A549 (cell line): ENCODE data around the gene RASSF4. TPM values are rescaled to one million over a fixed set of nuclear protein-coding genes. Genes with fewer than 3 reads are reported as not detected.

Source experiments
- ATAC-seq, 2 experiments: fragments of 200-7000 bp in 1 of 2; fragments of >200 bp in 1 of 2; cut with Nextera tagmentation in 1 of 2; cut with Tn5 transposase in 1 of 2; 3 replicates each; pipeline versions ENCODE4 v1.8.0 to v1.9.1; 2018 to 2020; ENCODE audit warnings: mild to moderate bottlenecking in 1 of 2, moderate library complexity in 1 of 2
- CTCF ChIA-PET: fragments of 300-600 bp; sonication (Branson Sonifier 250); formaldehyde crosslinking; extraction: SDS; loops from one replicate; lab custom pipeline; 2021; ENCODE audit warnings: antibody characterized with exemption, inconsistent platforms; lab: Yijun Ruan, JAX
- POLR2A ChIA-PET: fragments of 350-600 bp; formaldehyde crosslinking; extraction: SDS; loops from one replicate; lab custom pipeline; 2021; ENCODE audit warnings: antibody characterized with exemption, inconsistent platforms; lab: Yijun Ruan, JAX
- DNase-seq, 2 experiments: peaks; one replicate each; pipeline versions ENCODE4 v3.0.0 to v3.0.0-alpha.2; 2011 to 2016; ENCODE audit warnings: low read depth in 1 of 2, low spot score in 1 of 2
- FAIRE-seq: peaks from 2 replicates; lab custom pipeline; 2011; peaks lifted over from hg19 to GRCh38; lab: Jason Lieb, UNC
- H3K27ac ChIP-seq, 2 experiments: fragments of >200 bp; sonication (Bioruptor Twin); formaldehyde crosslinking; 3 replicates each; pipeline ENCODE4 v1.5.1; 2016 to 2017
- H3K4me1 ChIP-seq: fragments of >200 bp; sonication (Bioruptor Twin); formaldehyde crosslinking; 3 replicates; pipeline ENCODE4 v1.6.1; 2016
- H3K4me2 ChIP-seq: fragments of >200 bp; sonication (Bioruptor Twin); formaldehyde crosslinking; 3 replicates; pipeline ENCODE4 v1.6.1; 2016
- H3K4me3 ChIP-seq: fragments of >200 bp; sonication (Bioruptor Twin); formaldehyde crosslinking; 3 replicates; pipeline ENCODE4 v1.5.1; 2016
- H3K9me3 ChIP-seq: fragments of >200 bp; sonication (Bioruptor Twin); formaldehyde crosslinking; 3 replicates; pipeline ENCODE4 v1.6.1; 2016
- CBX8 ChIP-seq: fragments of 200-600 bp; sonication (generic); IDR thresholded peaks from 2 replicates; pipeline ENCODE4 v1.6.1; 2016
- CHD4 ChIP-seq: fragments of 200-600 bp; sonication (generic); IDR thresholded peaks from 2 replicates; pipeline ENCODE4 v1.6.1; 2016; ENCODE audit warnings: antibody characterized with exemption, mild to moderate bottlenecking, borderline replicate concordance
- EP300 ChIP-seq, 2 experiments: fragments of >200 bp; sonication (Bioruptor Twin); formaldehyde crosslinking; IDR thresholded peaks; 2 replicates in 1 of 2; 3 replicates in 1 of 2; pipeline ENCODE4 v1.6.1; 2016 to 2017
- FOSB ChIP-seq: fragments of 250-450 bp; sonication (Bioruptor Pico); IDR thresholded peaks from 2 replicates; pipeline ENCODE4 v1.5.0; 2020; ENCODE audit warnings: mild to moderate bottlenecking, moderate library complexity
- FOXS1 ChIP-seq: fragments of 250-450 bp; sonication (Bioruptor Pico); IDR thresholded peaks from 2 replicates; pipeline ENCODE4 v1.5.0; 2020; ENCODE audit warnings: mild to moderate bottlenecking, moderate library complexity
- HDAC2 ChIP-seq: fragments of 200-600 bp; sonication (generic); IDR thresholded peaks from 2 replicates; pipeline ENCODE4 v1.6.1; 2016
- HOXA7 ChIP-seq: fragments of 250-450 bp; sonication (Bioruptor Pico); IDR thresholded peaks from 2 replicates; pipeline ENCODE4 v1.5.0; 2020; ENCODE audit warnings: mild to moderate bottlenecking, moderate library complexity
- HOXB5 ChIP-seq: fragments of 250-450 bp; sonication (Bioruptor Pico); IDR thresholded peaks from 2 replicates; pipeline ENCODE4 v1.5.0; 2020; ENCODE audit warnings: mild to moderate bottlenecking, moderate library complexity
- JUN ChIP-seq, 2 experiments: fragments of >200 bp; sonication (Bioruptor Twin); formaldehyde crosslinking; IDR thresholded peaks; 2 replicates in 1 of 2; 3 replicates in 1 of 2; pipeline ENCODE4 v1.6.1; 2016 to 2017
- KDM5A ChIP-seq: fragments of 200-600 bp; sonication (generic); IDR thresholded peaks from 2 replicates; pipeline ENCODE4 v1.6.1; 2016; ENCODE audit warnings: antibody characterized with exemption, mild to moderate bottlenecking
- MAZ ChIP-seq: fragments of 150-350 bp; IDR thresholded peaks from 2 replicates; pipeline ENCODE4 v1.6.1; 2014; ENCODE audit warnings: antibody characterized with exemption, low read depth, low read length, borderline replicate concordance
- NR3C1 ChIP-seq: fragments of >200 bp; sonication (Bioruptor Twin); formaldehyde crosslinking; IDR thresholded peaks from 3 replicates; pipeline ENCODE4 v1.6.1; 2017
- PHF8 ChIP-seq: fragments of 200-600 bp; sonication (generic); IDR thresholded peaks from 2 replicates; pipeline ENCODE4 v1.6.1; 2016; ENCODE audit warnings: low read depth, mild to moderate bottlenecking, antibody characterized with exemption, moderate library complexity, borderline replicate concordance
- RAD21 ChIP-seq, 2 experiments: fragments of >200 bp in 1 of 2; sonication (Bioruptor Twin) in 1 of 2; formaldehyde crosslinking in 1 of 2; IDR thresholded peaks in 1 of 2; conservative IDR thresholded peaks in 1 of 2; 2 replicates in 1 of 2; 3 replicates in 1 of 2; pipeline ENCODE4 v1.6.1; 2012 to 2018; ENCODE audit warnings: inconsistent platforms in 1 of 2
- RCOR1 ChIP-seq: fragments of 150-350 bp; IDR thresholded peaks from 2 replicates; pipeline ENCODE4 v1.6.1; 2014; ENCODE audit warnings: antibody characterized with exemption, low read length, low read depth
- RFX5 ChIP-seq: fragments of 450-650 bp; IDR thresholded peaks from 2 replicates; pipeline ENCODE4 v1.7.1; 2014; ENCODE audit warnings: antibody characterized with exemption, mild to moderate bottlenecking, moderate library complexity
- TFCP2L1 ChIP-seq: fragments of 250-450 bp; sonication (Bioruptor Pico); IDR thresholded peaks from 2 replicates; pipeline ENCODE4 v1.5.0; 2021; ENCODE audit warnings: mild to moderate bottlenecking
- WGBS: methylation state at CpG from one replicate; pipeline ENCODE4 v1.1.6; 2017; ENCODE audit errors: missing lambda C conversion rate; 5-methylcytosine and 5-hydroxymethylcytosine counted together
- polyA plus RNA-seq, 4 experiments: library from polyadenylated mRNA; depleted of rRNA in 3 of 4; stranded (reverse); fragments of >200 nt; fragmentation: RNase III in 1 of 4; extraction: RNeasy Plus Mini Kit Qiagen cat#74134 plus additional on column Dnase treatment in 1 of 4; gene quantifications; 2 replicates in 3 of 4; 3 replicates in 1 of 4; pipeline ENCODE4 v1.2.3, GENCODE V29; 2011 to 2017
- TF ChIP-seq, protein P1 (sequence below): fragments of 250-450 bp; sonication (Bioruptor Pico); IDR thresholded peaks from 2 replicates; pipeline ENCODE4 v1.5.0; 2021; ENCODE audit warnings: mild to moderate bottlenecking, moderate library complexity, borderline replicate concordance
- TF ChIP-seq, protein P2 (sequence below): IDR thresholded peaks from 2 replicates; pipeline ENCODE4 v1.6.1; 2012
- TF ChIP-seq, protein P3 (sequence below): fragments of 150-350 bp; IDR thresholded peaks from 2 replicates; pipeline ENCODE4 v1.6.1; 2014; ENCODE audit warnings: low read depth, mild to moderate bottlenecking, low read length
- TF ChIP-seq, protein P4 (sequence below): fragments of 450-650 bp; IDR thresholded peaks from 2 replicates; pipeline ENCODE4 v1.6.1; 2014; ENCODE audit warnings: antibody characterized with exemption
- TF ChIP-seq, protein P5 (sequence below): fragments of 200-600 bp; sonication (generic); IDR thresholded peaks from 2 replicates; pipeline ENCODE4 v1.6.1; 2016; ENCODE audit warnings: antibody characterized with exemption, mild to moderate bottlenecking, moderate library complexity
- TF ChIP-seq, protein P6 (sequence below): fragments of >200 bp; sonication (Bioruptor Twin); formaldehyde crosslinking; IDR thresholded peaks from 3 replicates; pipeline ENCODE4 v1.5.1; 2016

RASSF4 gene
- polyA plus RNA-seq, 2 of the 4 experiments (the other 2 are of a cell fraction): 1.9 to 2.2 TPM

DNA sequence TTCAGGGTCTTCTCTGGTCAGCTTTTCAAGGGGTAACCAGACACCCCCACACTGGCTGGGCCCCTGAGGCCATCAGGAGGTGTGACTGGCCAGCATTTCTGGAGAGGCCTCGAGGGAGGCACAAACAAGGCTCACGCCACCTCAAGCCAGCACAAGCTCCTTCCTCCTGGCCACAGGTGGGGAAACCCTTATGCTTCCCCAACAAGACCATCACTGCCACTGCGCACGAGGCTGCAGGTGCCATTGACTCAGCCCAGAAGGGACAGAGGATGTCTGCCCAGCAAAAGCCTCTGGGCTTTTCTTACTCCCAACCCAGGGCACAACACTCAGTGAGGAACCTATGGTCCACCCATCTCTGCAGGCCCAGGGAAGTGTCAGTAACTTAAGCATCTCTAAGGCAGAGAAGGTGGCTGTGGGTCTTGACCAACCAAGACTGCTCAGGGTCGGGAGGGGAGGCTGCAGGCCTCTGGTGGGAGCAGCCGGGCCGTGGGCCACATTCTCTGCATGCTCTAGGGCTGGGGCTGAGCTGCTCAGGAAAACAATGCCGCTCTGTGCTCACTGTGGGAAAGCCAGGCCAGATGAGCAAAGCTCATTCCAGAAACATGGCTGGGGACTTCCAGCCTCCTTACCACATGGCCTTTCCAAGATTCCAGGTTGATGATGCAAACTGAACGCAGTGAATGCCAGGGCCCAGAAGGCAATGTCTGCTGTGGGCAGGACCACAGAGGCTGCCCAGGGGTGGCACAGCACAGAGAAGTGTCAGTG is 24.2 kb upstream of the RASSF4 start (continued):
- TF ChIP-seq, protein P1, sequence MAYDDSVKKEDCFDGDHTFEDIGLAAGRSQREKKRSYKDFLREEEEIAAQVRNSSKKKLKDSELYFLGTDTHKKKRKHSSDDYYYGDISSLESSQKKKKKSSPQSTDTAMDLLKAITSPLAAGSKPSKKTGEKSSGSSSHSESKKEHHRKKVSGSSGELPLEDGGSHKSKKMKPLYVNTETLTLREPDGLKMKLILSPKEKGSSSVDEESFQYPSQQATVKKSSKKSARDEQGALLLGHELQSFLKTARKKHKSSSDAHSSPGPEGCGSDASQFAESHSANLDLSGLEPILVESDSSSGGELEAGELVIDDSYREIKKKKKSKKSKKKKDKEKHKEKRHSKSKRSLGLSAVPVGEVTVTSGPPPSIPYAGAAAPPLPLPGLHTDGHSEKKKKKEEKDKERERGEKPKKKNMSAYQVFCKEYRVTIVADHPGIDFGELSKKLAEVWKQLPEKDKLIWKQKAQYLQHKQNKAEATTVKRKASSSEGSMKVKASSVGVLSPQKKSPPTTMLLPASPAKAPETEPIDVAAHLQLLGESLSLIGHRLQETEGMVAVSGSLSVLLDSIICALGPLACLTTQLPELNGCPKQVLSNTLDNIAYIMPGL (CRISPR knock-in tag): no peak
- no peak for TF ChIP-seq RFX5
- TF ChIP-seq, all 56 proteins: peak for 0

DNA sequence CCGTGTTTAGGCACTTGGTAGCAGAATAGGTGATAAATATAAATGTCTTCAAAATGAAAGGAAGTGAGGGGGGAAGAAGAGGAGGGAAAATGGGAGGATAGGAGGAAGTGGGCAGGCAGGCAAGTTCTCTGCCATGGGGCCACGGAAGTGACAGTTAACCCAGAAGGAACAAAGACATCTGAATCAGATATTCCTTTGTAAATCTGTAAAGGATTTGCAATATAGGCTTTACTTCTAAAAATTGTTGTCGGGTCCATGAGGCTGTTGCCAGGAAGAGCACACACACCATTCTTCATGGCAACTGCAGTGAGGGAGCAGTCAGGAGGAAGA is 23.7 kb upstream of the RASSF4 start:
- ATAC-seq: no peak
- peaks cover 7% of the 10 kb centered on the region; the same call in 1 of the 3 replicates for H3K4me1 ChIP-seq
- TF ChIP-seq RAD21 (conservative IDR thresholded peaks at IDR 0.05 in 1 of 2, IDR thresholded peaks at IDR 0.05 in 1 of 2) (no peak), CHD4 (no peak), RCOR1 (no peak), JUN (IDR thresholded peaks at IDR 0.05) (no peak), HOXA7 (CRISPR knock-in tag) (no peak), FOXS1 (CRISPR knock-in tag) (no peak)
- TF ChIP-seq, protein P2, sequence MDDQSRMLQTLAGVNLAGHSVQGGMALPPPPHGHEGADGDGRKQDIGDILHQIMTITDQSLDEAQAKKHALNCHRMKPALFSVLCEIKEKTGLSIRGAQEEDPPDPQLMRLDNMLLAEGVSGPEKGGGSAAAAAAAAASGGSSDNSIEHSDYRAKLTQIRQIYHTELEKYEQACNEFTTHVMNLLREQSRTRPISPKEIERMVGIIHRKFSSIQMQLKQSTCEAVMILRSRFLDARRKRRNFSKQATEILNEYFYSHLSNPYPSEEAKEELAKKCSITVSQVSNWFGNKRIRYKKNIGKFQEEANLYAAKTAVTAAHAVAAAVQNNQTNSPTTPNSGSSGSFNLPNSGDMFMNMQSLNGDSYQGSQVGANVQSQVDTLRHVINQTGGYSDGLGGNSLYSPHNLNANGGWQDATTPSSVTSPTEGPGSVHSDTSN: no peak
- TF ChIP-seq, protein P3, sequence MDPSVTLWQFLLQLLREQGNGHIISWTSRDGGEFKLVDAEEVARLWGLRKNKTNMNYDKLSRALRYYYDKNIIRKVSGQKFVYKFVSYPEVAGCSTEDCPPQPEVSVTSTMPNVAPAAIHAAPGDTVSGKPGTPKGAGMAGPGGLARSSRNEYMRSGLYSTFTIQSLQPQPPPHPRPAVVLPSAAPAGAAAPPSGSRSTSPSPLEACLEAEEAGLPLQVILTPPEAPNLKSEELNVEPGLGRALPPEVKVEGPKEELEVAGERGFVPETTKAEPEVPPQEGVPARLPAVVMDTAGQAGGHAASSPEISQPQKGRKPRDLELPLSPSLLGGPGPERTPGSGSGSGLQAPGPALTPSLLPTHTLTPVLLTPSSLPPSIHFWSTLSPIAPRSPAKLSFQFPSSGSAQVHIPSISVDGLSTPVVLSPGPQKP: no peak
- TF ChIP-seq, protein P4, sequence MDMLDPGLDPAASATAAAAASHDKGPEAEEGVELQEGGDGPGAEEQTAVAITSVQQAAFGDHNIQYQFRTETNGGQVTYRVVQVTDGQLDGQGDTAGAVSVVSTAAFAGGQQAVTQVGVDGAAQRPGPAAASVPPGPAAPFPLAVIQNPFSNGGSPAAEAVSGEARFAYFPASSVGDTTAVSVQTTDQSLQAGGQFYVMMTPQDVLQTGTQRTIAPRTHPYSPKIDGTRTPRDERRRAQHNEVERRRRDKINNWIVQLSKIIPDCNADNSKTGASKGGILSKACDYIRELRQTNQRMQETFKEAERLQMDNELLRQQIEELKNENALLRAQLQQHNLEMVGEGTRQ: no peak
- 41% methylated on average over 3 of the region's 3 CpGs for WGBS
- no peak overlapping the region for H3K4me2 ChIP-seq
- FAIRE-seq: no peak
- DNase-seq: no peak
- ChIA-PET CTCF (interaction anchor here (1.0 to 1.3 kb wide), 2 partner anchors 8 to 38 kb away, joined by 3 read pairs; no protein-coding TSS in a partner anchor), POLR2A (no interaction called here)
- no peak overlapping the region for H3K27ac ChIP-seq
- H3K4me3 ChIP-seq: no peak overlapping the region
- no peaks in the 10 kb centered on the region for H3K9me3 ChIP-seq

DNA sequence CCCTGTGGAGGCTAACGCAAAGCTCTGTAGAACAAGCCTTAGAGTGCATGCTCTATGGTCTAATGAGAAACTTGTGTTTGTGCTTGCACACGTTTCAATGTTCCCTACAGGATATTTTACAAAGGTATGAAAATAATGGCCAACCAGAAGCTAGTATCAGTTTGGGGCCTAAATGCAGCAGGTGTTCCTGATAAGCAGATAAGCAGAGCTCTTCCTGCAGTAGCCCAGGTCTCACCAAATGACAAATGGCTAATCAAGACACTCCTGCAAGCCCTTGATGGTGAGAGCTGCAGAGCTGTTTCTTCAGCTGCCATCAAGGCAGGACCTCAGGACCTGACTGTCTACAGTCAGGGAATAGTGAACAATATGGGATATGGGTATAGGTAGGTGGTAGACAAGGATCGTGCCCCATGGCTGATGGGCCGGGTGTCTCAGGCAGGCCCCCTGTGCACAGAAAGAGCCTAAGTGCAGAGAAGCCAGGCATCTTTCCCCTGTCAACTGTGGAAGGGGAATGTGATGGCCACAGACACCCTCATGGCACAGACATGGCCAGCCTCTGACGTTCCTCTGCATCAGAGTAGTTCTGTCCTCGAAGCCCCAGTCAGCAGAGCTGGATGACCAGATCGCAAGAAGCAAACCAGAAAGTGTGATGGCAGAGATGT is 23.2 kb upstream of the RASSF4 start:
- ATAC-seq (no peak), FAIRE-seq (no peak), DNase-seq (no peak)
- 66% methylated on average over 7 of the region's 7 CpGs for WGBS
- H3K4me2 ChIP-seq: no peak overlapping the region
- H3K4me1 ChIP-seq: peaks cover 7% of the 10 kb centered on the region; the same call in 1 of the 3 replicates
- H3K9me3 ChIP-seq: no peaks in the 10 kb centered on the region
- H3K4me3 ChIP-seq: no peak overlapping the region
- ChIA-PET CTCF (interaction anchor here (1.0 to 1.3 kb wide), 2 partner anchors 8 to 37 kb away, joined by 3 read pairs; no protein-coding TSS in a partner anchor), POLR2A (no interaction called here)
- H3K27ac ChIP-seq: no peak overlapping the region
- TF ChIP-seq TFCP2L1 (no peak), CBX8 (no peak), HDAC2 (no peak), NR3C1 (no peak), PHF8 (no peak), HOXB5 (CRISPR knock-in tag) (no peak), MAZ (no peak), FOSB (no peak), EP300 (IDR thresholded peaks at IDR 0.05) (no peak), KDM5A (no peak), RAD21 (conservative IDR thresholded peaks at IDR 0.05 in 1 of 2, IDR thresholded peaks at IDR 0.05 in 1 of 2) (no peak), JUN (IDR thresholded peaks at IDR 0.05) (no peak)
- TF ChIP-seq, protein P5, sequence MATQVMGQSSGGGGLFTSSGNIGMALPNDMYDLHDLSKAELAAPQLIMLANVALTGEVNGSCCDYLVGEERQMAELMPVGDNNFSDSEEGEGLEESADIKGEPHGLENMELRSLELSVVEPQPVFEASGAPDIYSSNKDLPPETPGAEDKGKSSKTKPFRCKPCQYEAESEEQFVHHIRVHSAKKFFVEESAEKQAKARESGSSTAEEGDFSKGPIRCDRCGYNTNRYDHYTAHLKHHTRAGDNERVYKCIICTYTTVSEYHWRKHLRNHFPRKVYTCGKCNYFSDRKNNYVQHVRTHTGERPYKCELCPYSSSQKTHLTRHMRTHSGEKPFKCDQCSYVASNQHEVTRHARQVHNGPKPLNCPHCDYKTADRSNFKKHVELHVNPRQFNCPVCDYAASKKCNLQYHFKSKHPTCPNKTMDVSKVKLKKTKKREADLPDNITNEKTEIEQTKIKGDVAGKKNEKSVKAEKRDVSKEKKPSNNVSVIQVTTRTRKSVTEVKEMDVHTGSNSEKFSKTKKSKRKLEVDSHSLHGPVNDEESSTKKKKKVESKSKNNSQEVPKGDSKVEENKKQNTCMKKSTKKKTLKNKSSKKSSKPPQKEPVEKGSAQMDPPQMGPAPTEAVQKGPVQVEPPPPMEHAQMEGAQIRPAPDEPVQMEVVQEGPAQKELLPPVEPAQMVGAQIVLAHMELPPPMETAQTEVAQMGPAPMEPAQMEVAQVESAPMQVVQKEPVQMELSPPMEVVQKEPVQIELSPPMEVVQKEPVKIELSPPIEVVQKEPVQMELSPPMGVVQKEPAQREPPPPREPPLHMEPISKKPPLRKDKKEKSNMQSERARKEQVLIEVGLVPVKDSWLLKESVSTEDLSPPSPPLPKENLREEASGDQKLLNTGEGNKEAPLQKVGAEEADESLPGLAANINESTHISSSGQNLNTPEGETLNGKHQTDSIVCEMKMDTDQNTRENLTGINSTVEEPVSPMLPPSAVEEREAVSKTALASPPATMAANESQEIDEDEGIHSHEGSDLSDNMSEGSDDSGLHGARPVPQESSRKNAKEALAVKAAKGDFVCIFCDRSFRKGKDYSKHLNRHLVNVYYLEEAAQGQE: no peak
- TF ChIP-seq, protein P6, sequence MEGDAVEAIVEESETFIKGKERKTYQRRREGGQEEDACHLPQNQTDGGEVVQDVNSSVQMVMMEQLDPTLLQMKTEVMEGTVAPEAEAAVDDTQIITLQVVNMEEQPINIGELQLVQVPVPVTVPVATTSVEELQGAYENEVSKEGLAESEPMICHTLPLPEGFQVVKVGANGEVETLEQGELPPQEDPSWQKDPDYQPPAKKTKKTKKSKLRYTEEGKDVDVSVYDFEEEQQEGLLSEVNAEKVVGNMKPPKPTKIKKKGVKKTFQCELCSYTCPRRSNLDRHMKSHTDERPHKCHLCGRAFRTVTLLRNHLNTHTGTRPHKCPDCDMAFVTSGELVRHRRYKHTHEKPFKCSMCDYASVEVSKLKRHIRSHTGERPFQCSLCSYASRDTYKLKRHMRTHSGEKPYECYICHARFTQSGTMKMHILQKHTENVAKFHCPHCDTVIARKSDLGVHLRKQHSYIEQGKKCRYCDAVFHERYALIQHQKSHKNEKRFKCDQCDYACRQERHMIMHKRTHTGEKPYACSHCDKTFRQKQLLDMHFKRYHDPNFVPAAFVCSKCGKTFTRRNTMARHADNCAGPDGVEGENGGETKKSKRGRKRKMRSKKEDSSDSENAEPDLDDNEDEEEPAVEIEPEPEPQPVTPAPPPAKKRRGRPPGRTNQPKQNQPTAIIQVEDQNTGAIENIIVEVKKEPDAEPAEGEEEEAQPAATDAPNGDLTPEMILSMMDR: no peak
